GM19193 (cell line): Measurements from ENCODE around the gene PPFIBP1.

Experiments used
- POLR2A ChIP-seq: IDR thresholded peaks from 4 replicates; pipeline ENCODE4 v1.6.1; 2011; ENCODE audit not compliant: insufficient read depth, insufficient read length; ENCODE audit errors: extremely low read depth

PPFIBP1 gene

DNA sequence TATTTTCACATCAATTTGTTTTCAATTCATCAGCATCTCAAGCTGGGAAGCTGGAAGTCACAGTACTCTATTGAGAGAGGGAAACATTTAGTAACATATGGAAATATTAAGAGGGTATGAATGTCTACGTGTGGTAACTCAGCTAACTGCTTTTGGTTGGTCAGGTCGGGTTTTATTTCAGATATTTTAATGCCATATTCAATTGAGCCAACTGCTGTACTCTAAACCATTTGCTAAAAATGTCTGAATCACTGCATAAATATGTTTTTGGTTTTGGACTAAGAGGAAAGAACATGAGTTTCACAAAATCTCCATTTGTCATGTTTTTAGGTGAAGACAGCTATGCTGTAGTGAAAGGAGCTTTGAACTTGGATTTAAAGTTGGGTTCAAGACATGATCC lies 18.9 kb upstream of the PPFIBP1 start:
- TF ChIP-seq POLR2A, result no peak

DNA sequence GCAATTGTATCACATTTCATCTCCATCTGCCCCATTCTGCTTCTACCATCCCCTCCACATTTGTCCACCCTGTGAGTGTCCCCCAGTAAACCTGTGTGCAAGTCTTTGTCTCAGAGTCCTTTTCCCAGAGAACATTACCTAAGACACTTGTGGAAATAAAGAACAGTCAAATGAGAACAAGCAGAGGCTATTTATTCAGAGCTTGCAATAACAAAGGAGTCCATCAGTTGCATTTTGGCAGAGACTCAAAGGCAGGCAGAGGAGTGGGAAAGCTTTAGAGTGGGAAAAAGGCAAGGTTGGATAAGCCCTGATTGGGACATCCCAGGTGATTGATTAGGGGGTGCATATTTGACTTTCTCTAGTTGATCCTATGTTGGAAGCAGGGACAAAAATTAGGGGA lies 18.2 kb upstream of the PPFIBP1 start:
- TF ChIP-seq POLR2A, result no peak

DNA sequence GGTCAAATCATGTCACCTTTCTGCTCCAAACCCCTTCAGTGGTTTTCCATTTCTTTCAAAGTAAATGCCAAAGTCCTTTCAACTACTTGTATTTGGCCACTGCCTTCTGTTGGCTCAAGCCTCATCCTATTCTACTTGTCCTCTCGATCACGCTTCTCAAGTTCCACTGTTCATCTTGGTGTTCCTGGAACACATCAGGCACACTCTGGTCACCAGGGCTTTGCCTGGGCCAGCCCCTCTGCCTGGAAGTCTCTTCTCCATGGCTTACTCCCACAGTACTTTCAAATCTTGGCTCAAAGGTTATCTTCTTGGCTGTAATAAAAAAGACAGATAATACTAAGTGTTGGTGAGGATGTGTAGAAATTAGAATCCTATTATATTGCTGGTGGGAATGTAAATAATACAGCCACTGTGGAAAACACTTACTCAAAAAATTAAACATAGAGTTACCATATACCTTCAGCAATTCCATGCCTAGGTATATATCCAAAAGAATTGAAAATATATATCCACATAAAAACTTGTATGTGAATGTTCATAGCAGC lies 17.3 kb upstream of the PPFIBP1 start:
- no peak for TF ChIP-seq POLR2A

DNA sequence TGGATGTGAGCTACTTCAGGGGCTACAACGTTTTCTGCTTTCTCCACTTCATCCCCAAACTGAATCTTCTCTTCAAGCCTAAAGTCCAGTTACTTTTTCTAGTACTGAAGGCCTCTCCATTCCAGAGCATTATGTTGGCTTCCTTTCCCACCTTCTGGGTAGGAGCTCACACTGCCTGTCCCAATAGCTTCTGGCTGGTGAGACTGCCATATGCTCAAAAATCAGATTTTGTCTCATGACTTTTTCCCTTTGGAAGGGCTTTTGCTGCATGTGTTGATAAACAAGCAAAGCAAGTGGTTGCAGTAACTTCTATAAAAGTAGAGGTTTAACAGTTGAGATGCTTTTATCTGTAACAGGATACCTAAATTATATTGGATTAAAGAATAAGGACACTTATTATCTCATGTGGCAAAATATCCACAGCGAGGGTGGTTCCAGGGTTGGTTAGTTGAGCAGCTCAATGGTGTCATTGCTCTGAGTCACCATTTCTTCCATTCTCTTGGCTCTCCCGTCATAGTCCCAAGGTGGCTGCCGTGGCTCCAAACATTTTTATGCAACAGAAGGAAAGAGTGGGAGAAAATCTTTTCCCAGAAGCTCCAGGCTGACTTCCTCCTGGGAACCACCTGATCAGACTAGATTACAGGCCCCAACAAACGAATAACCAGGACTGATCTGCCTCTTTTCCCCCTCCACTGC lies 15.1 kb upstream of the PPFIBP1 start:
- TF ChIP-seq POLR2A, result no peak

DNA sequence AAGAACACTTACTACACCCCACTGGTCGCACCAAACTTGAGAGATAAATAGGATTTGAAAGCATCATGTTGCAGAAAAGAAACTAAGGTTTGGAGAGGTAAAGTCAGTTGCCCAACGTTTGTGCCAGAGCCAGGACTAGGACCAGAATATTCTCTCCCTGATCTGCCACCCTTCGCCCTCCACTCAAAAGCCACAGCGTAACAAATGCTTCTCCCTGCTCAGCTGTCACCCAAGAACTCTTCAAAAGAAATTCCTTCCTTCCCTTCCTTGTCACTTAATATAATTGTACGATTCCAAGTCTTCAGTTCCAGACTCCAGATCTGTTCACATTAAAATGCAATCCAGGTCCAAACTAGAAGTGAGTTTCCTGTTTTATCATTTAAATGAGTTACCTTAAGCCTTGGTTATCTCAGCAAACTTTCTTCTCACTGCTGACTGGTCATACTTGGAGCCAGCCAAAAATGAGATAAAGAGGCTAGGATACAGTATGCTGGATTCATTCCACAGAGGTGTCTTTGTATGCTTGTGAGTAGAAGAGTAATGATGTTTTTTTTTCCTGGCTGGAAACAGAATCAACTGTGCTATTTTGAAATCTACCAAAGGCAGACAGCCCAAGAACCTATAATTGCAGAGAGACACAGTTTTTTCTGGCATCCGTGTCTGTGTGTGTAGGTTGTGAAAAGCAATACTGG lies 12.8 kb upstream of the PPFIBP1 start:
- TF ChIP-seq POLR2A, result no peak

DNA sequence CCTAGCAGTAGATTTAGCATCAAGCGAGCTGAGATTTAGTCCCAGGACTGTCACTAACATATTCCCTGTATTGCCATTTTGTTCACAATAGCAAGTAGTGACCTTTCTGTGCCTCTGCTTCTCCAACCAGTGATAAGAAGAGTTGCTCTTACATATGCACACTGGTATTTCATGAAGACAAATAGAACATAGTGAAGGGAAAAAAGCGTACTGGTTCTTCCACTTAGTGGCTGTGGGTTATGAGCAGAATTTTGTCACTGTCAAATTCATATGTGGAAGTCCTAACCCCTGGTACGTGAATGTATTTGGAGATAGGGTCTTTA lies 12.3 kb upstream of the PPFIBP1 start:
- no peak for TF ChIP-seq POLR2A

DNA sequence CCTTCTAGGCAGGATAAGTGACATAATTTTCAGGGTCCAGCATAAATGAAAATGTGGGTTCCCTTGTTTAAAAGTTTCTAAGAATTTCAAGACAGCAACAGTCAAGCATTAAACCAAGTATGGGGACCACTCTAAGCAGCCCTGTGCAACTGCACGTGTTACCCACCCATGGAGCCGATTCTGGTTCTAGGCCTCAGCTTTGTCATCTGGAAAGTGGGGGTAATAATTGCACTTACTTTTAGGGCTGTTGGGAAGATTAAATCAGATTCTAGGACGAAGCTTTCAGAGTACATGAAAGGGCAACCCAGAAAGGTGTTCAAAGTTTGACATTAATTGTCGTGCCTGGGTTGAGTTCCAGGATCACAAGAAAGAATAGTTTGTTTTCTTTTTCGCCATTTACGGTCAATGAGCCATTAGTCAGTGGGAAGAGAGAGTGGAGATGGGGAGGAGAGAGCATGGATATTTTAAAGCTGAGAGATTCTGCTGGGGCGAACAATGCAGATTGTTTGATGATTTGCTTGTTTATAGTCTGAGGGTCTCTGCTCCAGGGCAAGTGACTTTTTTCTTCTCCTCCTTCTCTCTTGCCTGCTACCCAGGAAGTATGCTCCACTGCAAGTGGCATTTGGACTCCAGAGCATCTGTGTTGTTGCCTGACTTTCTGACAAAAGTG lies 10.7 kb upstream of the PPFIBP1 start:
- TF ChIP-seq POLR2A, result no peak

DNA sequence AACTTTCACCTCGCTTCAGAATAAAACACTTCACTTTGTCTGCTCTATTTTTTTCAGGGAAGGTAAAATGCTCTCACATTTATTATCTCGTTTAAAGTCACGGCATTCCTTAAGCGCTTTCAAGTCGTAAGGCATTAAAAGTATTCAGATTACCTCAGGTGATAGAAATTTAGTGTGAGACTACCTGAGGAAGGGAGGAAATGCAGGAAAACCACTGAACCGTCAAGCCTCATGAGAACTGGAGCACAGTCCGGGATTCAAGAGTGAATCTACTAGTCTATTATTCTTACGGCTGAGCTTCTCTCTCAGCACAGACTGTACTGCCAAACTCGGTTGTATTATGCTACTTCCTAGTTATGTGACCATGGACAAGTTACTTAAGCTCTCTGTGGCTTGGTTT lies 8.3 kb upstream of the PPFIBP1 start:
- no peak for TF ChIP-seq POLR2A

DNA sequence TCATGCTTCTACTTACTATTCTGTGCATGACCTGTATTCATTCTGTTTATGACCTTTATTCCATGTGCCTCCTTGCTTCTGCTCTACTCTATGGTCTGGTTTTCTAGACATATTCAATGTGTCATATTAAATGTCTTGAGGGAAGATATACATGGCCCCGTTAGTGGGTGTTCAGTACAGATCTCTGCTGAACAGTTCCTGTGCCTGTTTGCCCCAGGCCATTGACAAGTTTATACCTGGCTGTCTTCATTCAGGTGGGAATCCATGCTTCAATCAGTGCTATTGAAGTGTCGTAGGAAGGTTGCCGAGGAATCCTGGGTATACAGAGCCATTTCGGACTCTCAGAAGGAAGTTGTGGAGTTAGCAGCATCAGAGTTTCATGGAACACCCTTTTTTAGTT lies 7.4 kb upstream of the PPFIBP1 start:
- TF ChIP-seq POLR2A, result no peak

DNA sequence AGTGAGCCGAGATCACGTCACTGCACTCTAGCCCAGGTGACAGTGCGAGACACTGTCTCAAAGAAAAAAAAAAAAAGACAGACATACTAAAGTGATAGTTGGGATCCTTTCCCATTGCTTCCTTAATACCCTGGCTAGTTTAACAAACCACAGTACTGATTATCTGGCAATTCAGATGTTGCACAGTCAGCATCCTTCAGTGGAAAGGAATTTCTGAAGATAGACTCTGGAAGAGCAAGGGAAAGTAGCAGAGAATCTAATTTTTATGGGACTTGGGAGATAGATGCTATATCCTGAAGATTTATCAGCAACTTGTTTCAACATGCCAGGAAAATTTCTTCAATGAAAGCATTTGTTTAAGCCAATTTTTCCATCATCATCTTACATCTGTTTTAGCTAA lies 6.5 kb upstream of the PPFIBP1 start:
- no peak for TF ChIP-seq POLR2A

DNA sequence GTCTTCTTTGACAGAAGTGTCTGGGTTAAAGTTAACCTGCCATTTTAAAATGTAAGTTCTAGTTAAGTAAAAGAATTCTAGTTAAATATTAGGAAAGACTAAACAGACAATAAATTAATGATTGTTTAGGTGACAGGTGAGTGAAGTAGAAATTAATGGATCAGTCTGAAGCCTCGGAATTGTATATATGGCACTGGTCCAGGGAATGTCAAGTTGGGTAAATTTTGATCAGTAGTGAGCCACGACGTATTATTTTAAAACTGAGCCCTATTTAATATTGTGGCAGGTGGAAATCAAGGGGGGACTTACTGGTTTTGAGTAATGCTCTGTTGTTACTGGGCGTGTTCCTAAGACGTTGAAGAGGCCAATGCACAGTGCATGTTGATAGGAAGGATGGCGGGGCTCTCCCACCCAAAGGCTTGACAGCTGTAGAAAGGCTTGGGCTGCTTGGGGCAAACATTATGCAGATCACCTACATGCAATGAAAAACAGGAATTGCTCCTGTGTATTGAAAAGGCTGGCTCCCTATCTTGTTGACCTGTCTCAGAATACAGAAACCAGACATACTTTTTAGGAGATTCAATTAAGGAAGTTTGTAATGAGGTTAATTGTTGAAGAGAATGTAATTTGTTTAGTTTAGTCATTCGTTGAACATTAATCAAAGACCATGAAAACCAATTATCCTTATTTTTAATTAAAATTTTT lies 5.9 kb upstream of the PPFIBP1 start:
- no peak for TF ChIP-seq POLR2A

DNA sequence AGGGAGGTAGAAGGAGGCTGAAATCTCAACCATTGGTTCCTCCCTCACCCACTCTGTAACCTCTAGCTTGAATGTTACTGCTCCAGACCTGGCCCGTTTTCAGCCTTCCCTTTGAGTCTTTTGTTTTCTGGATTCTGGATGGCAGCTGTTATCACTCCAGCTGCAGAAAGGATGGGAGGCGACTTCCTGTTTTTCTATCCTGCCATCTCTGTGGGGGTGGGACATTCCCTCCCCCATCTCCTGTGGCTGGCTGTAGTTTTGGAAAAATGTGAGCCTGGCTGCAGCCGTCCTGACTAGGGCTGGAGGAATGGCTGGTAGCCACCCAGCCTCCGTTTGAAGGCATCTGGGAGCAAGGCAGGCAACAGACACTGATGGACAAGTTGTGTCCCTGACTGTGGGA lies 2.9 kb upstream of the PPFIBP1 start:
- TF ChIP-seq POLR2A, result no peak

DNA sequence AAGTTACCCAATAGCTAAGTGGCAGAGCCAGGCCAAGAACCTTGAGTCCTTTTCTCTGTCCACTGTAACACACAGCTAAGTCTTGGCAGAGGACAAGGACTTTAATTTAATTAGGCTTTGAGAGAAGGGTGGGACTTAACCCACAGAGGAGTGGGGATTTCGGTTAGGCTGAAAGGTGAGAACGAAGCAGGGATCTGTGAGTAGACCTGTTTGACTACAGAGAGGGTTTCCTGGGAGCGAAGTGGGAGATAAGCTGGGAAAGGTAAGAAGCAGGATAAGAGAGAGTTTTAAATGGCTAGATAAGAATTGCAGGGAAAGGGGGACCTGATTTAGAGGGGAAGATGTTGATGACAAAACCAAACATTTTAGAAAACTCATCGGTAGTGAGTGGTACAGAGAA lies 2.0 kb upstream of the PPFIBP1 start:
- TF ChIP-seq POLR2A, result no peak

DNA sequence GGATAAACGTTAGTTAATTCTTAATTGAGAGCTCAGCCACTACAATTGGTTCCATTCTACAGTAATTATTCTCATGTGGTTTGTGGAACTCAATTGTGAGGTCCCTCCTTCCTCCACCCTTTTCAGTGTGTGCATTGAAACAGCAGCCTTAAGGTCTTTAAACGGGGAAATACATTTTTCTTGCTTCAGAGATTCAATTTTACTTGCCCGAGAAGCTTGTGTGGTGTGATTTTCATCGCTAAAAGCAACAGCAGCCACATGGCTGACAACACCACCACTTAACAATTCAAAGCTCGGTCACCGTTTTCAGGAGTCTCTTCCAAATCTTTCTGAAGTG lies 733 bp upstream of the PPFIBP1 start:
- no peak for TF ChIP-seq POLR2A

DNA sequence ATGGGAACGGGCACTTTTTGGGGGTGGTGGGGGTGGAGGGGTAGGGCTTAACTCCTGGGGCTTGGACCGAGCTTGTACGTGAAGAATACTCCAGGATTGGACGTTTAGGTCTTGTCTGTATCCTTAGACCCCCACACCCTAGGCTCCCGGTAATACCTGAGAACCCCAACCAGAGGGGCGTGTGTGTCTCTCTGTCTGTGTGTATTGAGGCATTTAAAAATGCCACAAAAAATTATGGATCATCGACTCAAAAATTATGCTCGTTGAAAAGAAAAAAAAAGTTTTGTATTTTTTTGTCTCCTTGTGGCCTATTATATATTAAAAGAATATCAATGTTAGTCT lies 459 bp downstream of the PPFIBP1 start:
- TF ChIP-seq POLR2A, result no peak
